GM19025 (cell line): ENCODE data around the gene HTR6.
"Not testable (repeated sequence)": the region's sequence is repeated elsewhere in the genome, so short reads cannot be mapped to it uniquely, and the experiment has no call there.

Experiments used
- ATAC-seq: cut with Tn5 transposase; IDR thresholded peaks from one replicate; pipeline ENCODE4 v1.9.1; 2021; ENCODE audit warnings: mild to moderate bottlenecking, low read depth, moderate library complexity; ENCODE audit not compliant: unreplicated experiment

Gene HTR6

DNA sequence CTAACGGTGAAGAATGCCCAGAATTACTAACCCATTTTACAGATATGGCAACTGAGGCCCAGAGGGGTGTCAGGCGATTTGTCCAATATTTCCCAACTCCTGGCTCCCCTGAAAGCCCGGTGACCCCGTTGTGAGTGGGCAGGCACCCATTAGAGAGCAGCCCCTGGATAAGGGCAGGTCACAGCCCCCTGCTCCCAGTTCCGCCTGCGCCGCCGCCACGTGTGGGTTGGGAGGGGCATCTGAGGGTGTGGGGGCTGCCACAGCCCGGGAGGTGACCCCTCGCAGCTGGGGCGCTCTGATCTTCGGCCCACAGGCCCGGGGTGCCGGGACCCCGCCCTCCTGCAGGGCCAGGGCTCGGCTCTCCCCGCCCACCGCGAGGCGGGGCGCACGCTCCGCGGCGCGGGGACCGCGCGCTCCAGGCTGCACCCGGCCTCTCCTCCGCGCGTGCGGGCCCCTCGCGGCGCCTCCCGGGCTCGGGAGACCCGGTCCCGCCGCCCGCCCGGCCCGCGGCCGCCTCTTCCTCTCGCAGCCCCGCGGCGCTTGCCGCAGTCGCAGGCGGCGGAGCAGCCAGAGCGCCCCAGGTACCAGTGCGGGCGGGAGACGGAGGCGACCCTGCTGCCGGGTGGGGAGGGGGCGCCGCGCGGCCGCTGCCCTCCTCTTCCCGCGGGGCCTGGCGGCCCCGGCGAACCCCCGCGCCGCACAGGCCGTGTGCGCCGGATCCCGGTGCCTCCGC is at the start of gene HTR6:
Gene HTR6 (plus strand): TSS at position 423 of the 733 bp plus-strand sequence. CDS start 879 bp downstream, outside the sequence.
- ATAC-seq, result no peak

DNA sequence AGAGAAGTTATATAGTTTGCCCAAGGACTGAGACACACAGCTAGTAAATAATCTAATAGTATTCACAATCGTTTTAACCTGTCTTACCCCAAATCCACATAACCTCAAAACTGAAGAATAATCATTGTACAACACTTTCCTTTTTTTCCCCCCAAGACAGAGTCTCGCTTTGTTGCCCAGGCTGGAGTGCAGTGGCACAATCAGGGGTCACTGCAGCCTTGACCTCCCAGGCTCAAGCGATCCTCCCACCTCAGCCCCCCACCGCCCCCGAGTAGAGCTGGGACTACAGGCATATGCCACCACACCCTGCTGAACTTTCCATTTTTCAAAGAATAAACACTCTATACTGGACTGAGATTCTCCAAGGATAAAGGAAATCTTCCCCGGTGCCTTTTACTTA is 49.2 kb upstream of the HTR6 start:
- no peak for ATAC-seq

DNA sequence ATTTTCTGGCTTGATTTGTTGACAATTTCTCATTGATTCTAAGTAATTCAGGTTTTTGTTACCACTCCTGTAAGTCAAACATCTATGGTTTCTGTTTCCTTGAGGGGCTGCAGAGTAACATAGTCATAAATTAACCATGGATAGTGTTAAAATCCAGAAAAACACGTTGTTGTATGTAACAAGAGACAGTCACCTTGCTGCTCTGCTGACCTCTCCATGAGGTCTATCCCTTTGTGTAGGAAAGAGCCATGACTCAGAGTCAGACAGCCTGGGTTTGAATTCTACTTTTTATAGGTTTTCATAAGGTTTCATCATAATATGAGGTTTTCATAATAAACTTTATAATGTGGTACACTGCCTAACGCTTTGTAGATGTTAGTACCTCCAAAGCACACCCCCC is 48.2 kb upstream of the HTR6 start:
- no peak for ATAC-seq

DNA sequence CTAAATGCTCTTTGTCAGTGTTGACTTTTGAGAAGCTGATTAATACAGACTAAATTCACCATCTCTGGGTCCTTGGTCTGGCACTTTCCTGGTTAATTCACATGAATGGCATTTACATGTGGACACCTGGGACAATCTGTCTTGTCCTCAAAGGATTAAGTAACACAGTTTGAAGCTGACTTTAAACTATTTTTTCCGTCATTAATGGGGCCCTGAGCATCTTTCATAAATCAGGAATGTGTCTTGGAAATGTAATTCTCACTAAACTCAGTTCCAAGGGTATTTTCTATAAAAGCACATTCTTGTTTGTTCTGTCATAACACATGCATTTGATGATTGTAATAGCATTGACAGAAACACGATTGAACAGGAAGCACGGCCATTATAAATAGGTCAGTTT is 47.3 kb upstream of the HTR6 start:
- no peak for ATAC-seq

DNA sequence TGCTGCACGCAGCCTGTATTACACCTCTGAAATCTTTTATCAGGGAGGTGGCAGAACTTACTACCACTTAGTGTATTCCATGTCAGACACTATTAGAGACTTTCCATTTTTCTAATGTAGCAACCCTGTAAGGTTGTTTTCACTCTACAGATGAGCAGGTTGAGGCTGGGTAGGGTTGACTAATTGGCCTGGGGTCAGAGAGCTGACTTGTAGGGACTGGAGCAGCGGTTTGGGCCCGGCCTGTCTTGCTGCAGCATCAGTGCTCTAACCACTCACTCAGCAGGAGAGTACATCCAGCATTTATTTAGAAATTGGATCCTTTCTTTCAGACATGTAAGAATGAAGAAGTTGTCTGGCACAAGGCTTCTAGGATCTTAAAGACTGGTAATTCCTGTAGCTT is 46.2 kb upstream of the HTR6 start:
- no peak for ATAC-seq

DNA sequence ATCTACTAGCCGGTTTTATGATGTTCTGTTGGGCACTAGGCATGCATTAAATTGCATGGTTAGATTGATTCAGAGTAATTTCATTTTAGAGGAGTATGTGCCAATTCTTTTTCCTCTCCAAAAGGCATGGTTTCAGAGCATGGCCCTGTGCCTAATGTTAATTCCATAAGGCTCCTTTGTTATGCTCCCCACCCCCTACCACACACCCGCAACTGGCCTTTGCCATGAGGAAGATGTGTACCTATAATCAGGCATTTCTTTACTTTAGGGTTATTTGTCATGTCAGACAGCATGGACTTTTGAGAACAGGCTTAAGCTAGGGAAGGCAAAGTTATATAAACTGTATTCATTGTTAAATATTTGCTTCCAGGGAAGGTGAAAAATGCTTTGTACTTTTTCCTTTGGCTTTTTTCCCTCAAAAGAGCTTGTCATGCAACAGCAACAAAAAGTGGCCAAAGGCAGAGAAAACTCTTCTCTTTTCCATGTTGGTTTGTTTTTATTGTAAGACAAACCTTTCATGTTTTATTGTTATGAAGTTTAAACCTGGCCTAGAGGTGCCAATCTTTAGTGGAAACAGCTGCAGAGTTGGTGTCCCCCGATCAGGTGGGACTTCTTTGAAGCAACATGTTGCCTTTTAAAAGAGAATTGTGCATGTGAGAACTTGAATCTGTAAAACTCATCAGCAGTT is 44.8 kb upstream of the HTR6 start:
- no peak for ATAC-seq

DNA sequence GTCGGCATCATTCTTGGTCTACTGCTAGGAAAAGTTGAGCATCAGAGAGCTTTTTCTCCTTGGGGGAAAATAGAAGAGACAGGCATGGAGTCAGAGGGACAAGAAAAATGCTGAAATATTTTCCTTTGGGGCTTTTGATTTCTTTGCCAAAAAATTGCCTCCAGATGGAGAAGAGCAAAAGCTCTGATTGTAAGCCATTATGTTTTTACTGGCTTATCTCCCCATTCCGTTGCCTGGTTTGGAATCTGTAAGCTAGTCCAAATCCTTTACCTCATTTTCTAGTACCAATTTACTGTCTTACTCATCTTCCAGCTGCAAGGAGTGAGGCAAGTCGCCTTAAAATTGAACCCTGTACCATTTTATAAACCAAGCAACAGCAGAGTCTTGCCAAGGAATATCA is 43.9 kb upstream of the HTR6 start:
- no peak for ATAC-seq

DNA sequence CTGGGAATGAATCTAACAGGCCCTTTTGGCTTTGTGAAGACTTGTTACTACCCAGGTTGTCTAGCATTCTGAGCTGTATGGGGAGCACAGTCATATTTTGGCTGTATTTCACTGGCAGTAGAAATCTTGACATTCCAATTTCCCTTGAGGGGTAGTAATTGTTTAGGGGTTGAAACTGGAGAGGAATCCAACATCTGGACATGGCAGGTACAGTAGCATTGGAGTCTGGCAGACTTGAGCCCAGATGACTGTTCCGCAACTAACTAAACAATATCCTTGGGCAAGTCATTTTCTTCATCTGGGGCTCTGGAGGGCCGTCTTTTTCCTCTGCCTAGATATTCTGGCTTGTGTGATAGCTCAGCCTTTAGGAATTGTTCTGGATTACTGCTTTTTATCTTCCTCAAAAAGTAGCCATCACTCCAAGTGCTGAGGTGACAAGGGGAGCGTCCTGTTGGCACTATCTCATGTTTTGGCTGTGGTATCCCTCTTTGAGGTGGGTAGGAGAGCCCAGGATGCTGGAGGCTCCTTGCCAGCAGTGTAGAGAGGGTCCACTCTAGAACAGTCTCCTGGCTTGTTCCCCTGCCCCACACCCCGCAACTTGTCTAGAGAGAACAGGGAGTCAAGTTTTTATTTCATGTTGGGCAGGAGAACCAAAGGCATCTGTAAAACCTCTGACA is 43.3 kb upstream of the HTR6 start:
- ATAC-seq, result no peak

DNA sequence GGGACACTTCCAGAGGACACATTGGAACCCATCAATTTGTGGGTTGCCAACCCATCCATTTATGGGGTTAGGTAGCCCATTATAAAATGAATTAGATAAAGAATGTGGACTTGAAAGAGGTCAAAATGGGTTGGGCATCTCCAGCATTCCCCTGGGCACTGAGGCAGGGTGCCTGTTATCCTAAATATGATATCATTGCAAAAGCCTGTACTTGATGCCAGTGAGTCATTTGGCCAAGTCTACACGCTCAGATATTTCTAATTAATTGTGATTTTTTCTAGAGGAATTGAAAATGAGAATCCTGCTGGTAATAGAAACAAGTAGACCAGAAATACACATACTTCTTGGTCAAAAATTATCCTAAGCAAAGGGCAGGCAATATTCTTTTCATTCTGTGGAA is 42.5 kb upstream of the HTR6 start:
- ATAC-seq, result no peak

DNA sequence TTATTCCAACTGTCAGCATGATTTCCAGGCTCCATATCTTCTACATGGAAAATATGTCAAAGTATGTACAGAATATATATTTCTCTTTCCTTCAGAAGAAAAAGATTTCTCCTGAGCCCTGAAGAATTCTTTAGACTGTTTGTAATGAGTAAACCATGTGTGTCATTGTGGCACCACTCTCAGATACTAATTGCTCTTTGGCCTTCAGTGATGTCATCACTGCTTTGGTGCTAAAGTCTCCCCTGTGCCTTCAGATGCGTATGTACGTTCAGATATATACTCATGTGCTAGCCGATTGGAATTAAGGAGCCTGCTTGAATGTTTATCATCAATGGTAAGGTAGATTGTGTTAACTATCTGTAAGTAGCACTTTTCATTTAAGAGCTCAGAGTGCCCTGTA is 41.2 kb upstream of the HTR6 start:
- no peak for ATAC-seq

DNA sequence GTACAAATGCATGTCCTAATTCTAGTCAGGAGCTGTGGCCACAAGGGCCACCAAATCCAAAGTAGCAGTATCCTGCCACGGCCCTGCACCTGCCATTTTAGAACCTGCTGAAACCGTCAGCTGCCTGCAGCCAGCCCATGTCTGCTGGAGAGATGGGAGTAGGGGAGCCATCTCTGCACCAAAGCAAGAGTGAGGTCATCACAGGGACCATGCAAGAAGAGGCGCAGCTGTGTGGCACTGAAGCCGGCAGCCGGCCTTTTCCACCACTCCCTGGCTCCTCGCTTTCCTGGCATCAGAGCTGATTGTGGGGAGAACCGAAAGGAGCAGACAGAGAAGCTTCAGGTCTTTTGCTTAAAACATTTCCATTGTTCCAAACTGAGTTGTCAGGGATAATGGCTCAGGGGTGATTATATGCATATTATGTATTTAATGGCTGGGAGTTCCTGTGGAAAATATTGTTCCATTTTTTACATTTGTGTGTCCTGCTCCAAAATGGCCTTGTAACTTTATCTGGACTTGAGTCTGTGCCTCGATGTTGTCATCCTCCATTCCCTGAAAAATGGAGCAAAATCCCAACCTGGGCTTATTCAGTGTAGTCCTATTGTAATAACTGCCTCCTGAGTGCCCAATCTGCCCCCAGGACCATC is 39.3 kb upstream of the HTR6 start:
- no peak for ATAC-seq

DNA sequence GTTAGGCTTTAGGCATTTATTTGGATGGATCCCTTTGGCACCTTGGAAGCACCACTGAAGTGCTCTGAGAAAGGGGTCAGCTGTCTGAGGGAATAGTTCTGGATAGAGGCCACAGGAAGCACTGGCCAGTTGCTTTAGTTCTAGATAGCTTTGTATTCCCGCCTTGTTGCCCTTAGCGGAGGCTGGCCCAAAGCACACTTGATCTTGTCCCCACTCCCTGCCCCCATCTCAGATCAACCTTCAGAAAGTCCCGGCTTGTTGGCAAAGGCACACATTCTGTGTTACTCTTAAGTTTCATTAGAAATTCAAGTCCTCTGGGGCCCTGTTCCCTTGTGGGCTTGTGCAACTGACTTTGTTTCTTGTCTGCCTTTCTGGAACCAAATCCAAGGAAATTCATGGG is 35.8 kb upstream of the HTR6 start:
- ATAC-seq, result no peak

DNA sequence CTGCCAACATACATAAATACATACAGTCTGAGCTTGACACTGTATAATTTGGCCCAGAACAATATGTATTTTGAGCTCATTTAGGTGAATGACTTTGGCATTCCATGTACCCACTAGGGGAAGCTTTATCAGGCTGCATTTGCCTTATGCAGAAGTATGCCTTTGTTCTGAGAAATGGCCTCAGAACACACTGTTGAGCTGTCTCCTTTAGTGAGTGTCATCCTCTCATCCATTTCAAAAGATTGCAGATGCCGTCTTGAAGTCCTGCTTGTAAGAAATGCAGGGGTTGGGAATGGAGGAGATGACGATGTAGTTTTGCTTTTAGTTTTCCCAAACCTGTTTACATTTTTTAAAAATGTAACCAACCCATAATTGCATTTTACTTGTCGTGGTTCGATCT is 35.3 kb upstream of the HTR6 start:
- ATAC-seq, result no peak

DNA sequence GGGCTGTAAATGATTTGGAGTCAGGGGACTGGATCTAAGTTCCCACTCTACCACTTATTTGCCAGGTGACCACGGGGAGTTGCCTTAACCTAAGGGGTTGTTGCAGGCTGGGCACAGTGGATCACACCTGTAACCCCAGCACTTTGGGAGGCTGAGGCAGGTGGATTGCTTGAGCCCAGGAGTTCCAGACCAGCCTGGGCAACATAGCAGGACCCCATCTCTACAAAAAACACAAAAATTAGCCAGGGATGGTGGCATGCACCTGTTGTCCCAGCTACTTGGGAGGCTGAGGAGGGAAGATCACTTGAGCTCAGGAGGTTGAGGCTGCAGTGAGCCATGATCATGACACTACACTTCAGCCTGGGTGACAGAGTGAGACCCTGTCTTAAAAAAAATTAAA is 34.5 kb upstream of the HTR6 start:
- not testable (repeated sequence) for ATAC-seq

DNA sequence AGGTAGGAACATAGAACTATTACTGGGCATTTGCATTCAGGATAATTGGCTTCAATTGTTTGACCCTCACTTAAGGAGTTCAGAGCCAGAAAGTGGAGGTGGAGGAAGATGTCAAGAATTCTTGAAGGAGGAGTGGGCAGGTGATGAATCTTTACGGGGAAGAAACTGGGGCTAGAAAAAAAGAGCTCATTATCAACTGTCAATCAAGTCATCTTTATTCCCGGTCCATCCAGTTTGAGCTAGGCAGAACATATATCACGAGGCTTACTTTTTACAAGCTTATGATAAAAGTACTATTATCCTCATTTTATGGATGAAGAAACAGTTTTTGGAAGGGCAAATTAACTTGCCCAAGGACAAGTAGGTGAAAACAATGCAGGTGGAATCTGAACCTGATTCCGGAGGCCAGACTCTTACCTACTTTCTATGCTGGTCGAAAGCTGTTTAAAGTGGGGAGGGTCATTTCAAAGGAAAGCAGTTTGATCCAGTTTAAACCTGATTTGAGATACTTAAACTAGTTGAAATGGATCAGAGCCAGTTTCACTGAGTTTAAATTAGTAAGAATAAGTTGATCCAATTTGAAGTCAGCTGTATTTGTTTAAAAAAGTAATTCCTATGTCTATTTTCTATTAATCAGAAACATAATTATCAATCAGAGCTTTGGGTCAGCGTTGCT is 33.8 kb upstream of the HTR6 start:
- ATAC-seq, result no peak

DNA sequence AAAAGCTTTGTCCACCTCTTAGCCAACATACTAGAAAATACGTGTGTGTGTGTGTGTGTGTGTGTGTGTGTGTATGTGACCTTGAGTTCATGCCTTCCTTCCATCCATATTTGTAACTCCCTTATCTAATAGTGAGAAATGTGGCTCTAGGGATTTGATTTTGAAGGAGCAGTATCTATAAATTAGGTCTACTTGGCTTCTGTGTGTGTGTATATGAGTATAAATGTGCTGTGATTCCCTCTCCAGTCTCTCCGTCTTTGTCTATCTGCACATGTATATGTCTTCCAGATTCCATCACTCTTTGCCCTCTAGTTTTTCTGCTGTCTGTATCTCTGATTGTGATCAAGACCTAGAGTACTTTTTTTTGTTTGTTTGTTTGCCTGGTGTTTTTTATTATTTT is 32.5 kb upstream of the HTR6 start:
- ATAC-seq, result no peak

DNA sequence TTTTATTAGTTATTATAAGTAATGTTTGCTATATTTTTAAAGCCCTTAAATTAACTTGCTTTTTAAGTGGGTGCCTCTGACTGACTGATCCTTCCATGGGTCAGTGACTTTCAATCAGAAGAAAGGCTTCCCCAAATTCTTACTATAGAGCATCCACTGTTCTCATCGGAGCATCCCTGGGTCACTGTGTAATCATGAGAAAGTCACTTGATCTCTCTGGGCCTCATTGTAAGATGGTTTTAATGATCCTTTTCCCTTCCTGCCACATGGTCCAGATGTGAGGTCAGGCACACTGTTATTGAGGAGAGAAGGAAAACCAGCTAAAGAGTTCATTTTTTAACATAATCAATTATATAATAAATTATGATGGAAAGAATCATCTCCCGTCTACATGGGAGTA is 31.6 kb upstream of the HTR6 start:
- no peak for ATAC-seq

DNA sequence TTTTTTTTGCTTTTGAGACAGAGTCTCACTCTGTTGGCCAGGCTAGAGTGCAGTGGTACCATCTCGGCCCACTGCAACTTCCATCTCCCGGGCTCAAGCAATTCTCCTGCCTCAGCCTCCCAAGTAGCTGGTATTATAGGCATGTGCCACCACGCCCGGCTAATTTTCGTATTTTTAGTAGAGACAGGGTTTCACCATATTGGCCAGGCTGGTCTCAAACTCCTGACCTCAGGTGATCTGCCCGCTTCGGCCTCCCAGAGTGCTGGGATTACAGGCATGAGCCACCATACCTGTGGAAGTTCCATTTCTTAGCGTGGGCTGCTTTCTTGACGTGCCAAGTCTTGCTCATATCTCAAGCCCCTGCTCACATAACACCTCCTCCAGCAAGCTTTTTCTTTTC is 29.6 kb upstream of the HTR6 start:
- ATAC-seq, result not testable (repeated sequence)

DNA sequence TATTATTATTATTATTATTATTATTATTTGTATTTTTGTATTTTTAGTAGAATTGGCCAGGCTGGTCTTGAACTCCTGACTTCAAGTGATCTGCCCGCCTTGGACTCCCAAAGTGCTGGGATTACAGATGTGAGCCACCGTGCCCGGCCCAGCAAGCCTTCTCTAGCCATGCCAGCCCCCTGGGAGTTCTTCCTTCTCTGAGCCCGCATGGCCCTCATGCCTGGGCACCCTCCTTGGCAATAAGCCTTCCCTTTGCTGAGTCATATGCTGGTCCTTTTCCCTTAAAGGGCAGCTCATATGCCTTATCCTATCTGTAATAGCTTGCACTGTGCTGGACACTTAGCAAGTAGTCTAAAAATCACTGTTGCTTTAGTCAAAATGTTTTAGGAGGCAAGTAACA is 29.0 kb upstream of the HTR6 start:
- ATAC-seq, result no peak

DNA sequence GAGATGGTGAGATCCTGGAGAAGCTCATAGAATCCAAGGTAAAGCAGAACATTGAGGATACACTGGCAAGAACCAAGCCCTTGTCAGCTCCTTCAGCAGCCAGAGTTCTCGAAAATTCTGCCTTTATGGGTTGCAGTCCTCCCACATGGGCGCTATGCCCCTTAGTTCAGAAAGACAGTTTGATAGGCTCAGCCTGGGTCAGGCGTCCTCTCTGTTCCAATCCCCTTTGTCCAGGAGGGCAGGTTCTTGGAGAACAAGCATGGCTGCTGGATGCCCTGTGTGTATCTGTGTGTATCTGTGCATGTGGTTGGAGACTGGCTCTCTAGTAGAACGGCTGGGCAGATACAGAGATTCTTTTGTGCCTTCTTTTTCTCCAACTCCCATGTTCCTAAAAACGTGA is 28.6 kb upstream of the HTR6 start:
- no peak for ATAC-seq

DNA sequence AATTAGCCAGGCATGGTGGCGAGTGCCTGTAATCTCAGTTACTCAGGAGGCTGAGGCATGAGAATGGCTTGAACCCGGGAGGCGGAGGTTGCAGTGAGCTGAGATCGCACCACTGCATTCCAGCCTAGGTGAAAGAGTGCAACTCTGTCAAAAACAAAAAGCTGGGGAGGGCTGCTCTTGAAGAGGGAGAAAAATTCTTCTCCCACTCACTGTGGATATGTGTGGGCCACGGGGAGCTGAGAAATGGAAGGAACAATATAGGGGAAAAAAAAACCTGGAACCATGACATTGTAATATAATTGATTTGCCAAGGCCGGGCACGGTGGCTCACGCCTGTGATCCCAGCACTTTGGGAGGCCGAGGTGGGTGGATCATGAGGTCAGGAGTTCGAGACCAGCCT is 27.9 kb upstream of the HTR6 start:
- not testable (repeated sequence) for ATAC-seq
